ENCODE data around the gene ATP8B4.

ATP8B4 gene

GRCh38 chr15:50143255-50143860 is 24.3 kb upstream of the ATP8B4 start:
- H3K4me2 ChIP-seq = no peak overlapping the region
- H2AFZ ChIP-seq (ENCODE audit: low read depth) = no peak overlapping the region
- H3K9ac ChIP-seq = no peak overlapping the region
- no peak overlapping the region for H3K27ac ChIP-seq
- H3K79me2 ChIP-seq (ENCODE audit: insufficient read depth, low read depth) = no peaks in the 10 kb centered on the region
- H3K36me3 ChIP-seq (ENCODE audit: insufficient read depth) = no peaks in the 10 kb centered on the region
- no peaks in the 10 kb centered on the region for H3K27me3 ChIP-seq (ENCODE audit: insufficient read depth, low read depth)
- no peak overlapping the region for H3K4me3 ChIP-seq (IDR thresholded peaks at IDR 0.05; ENCODE audit: insufficient read depth, low read depth, low read length)
- TF ChIP-seq, protein P1, sequence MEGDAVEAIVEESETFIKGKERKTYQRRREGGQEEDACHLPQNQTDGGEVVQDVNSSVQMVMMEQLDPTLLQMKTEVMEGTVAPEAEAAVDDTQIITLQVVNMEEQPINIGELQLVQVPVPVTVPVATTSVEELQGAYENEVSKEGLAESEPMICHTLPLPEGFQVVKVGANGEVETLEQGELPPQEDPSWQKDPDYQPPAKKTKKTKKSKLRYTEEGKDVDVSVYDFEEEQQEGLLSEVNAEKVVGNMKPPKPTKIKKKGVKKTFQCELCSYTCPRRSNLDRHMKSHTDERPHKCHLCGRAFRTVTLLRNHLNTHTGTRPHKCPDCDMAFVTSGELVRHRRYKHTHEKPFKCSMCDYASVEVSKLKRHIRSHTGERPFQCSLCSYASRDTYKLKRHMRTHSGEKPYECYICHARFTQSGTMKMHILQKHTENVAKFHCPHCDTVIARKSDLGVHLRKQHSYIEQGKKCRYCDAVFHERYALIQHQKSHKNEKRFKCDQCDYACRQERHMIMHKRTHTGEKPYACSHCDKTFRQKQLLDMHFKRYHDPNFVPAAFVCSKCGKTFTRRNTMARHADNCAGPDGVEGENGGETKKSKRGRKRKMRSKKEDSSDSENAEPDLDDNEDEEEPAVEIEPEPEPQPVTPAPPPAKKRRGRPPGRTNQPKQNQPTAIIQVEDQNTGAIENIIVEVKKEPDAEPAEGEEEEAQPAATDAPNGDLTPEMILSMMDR (conservative IDR thresholded peaks at IDR 0.05; ENCODE audit: low read depth, low read length) = no peak
- no peaks in the 10 kb centered on the region for H4K20me1 ChIP-seq (ENCODE audit: insufficient read depth)
- no peaks in the 10 kb centered on the region for H3K4me1 ChIP-seq (ENCODE audit: low read depth, poor library complexity, severe bottlenecking)

DNA sequence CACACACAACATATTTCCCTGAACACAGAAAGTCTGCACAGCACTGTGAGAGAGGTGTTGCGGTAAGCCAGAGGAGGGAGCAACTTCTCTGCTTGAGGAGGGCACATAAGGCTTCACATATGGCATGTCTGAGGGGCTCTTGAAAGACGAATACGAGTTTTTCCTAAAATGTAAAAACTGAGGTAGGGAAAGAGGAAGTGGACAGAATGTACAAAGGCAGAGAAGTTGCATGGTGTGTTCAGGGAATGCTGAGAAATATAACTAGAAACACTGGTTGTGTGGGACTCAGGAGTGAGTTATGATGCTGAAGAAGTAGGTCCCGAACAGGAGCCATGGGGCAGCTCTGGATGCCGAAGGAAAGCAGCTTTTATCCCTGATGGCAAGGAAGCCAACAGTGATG is 22.8 kb upstream of the ATP8B4 start:
- H3K4me1 ChIP-seq (ENCODE audit: low read depth, poor library complexity, severe bottlenecking) = no peaks in the 10 kb centered on the region
- H3K27ac ChIP-seq = no peak overlapping the region
- no peaks in the 10 kb centered on the region for H4K20me1 ChIP-seq (ENCODE audit: insufficient read depth)
- H2AFZ ChIP-seq (ENCODE audit: low read depth) = no peak overlapping the region
- H3K4me3 ChIP-seq (IDR thresholded peaks at IDR 0.05; ENCODE audit: insufficient read depth, low read depth, low read length) = no peak overlapping the region
- TF ChIP-seq, protein P1 (conservative IDR thresholded peaks at IDR 0.05; ENCODE audit: low read depth, low read length) = no peak
- no peaks in the 10 kb centered on the region for H3K79me2 ChIP-seq (ENCODE audit: insufficient read depth, low read depth)
- no peak overlapping the region for H3K9ac ChIP-seq
- no peaks in the 10 kb centered on the region for H3K27me3 ChIP-seq (ENCODE audit: insufficient read depth, low read depth)
- H3K4me2 ChIP-seq = no peak overlapping the region
- H3K36me3 ChIP-seq (ENCODE audit: insufficient read depth) = no peaks in the 10 kb centered on the region

DNA sequence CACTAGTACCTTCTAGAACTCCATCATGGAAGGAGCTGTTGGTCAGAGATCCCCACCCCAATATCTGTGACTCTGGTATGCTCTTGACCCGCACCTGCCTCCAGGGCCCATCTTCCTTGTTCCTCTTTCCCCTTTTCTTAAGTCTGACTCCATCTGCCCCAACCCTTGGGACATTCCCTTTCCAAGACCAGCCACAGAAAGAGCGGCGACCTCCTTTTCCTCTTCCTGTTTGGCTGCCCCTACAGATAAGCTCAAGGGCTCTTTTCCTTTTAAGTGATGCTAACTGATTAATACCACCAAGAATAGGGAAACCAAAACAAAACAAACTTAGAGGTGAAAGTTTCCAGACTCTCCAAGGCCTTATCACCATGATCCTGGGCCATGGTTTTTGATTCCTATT is 21.9 kb upstream of the ATP8B4 start:
- Histone ChIP-seq H3K4me2 (no peak overlapping the region), H3K27ac (no peak overlapping the region), H2AFZ (ENCODE audit: low read depth) (no peak overlapping the region), H4K20me1 (ENCODE audit: insufficient read depth) (no peaks in the 10 kb centered on the region), H3K4me3 (IDR thresholded peaks at IDR 0.05; ENCODE audit: insufficient read depth, low read depth, low read length) (no peak overlapping the region), H3K36me3 (ENCODE audit: insufficient read depth) (no peaks in the 10 kb centered on the region), H3K4me1 (ENCODE audit: low read depth, poor library complexity, severe bottlenecking) (no peaks in the 10 kb centered on the region), H3K27me3 (ENCODE audit: insufficient read depth, low read depth) (no peaks in the 10 kb centered on the region), H3K9ac (no peak overlapping the region), H3K79me2 (ENCODE audit: insufficient read depth, low read depth) (no peaks in the 10 kb centered on the region)
- TF ChIP-seq, protein P1 (conservative IDR thresholded peaks at IDR 0.05; ENCODE audit: low read depth, low read length) = no peak

GRCh38 chr15:50140098-50140497 is 21.1 kb upstream of the ATP8B4 start:
- Histone ChIP-seq H3K4me2 (no peak overlapping the region), H3K27ac (no peak overlapping the region), H3K79me2 (ENCODE audit: insufficient read depth, low read depth) (no peaks in the 10 kb centered on the region), H3K36me3 (ENCODE audit: insufficient read depth) (no peaks in the 10 kb centered on the region), H3K9ac (no peak overlapping the region), H3K4me3 (IDR thresholded peaks at IDR 0.05; ENCODE audit: insufficient read depth, low read depth, low read length) (no peak overlapping the region), H3K4me1 (ENCODE audit: low read depth, poor library complexity, severe bottlenecking) (no peaks in the 10 kb centered on the region), H4K20me1 (ENCODE audit: insufficient read depth) (no peaks in the 10 kb centered on the region), H3K27me3 (ENCODE audit: insufficient read depth, low read depth) (no peaks in the 10 kb centered on the region), H2AFZ (ENCODE audit: low read depth) (no peak overlapping the region)
- TF ChIP-seq, protein P1 (conservative IDR thresholded peaks at IDR 0.05; ENCODE audit: low read depth, low read length) = no peak

Measured in KMS-11 (cell line).